Mucosa of gallbladder (tissue), 1 donor: ENCODE measurements around the gene C12orf57. TPM values are rescaled to one million over a fixed set of nuclear protein-coding genes. Genes with fewer than 3 reads are reported as not detected.
A peak's percentile ranks its signal among the peaks of the same experiment; 100 is the strongest.

Experiments used
- DNase-seq: peaks from one replicate; pipeline ENCODE4 v3.0.0-alpha.2; 2020; ENCODE audit warnings: low spot score
- total RNA-seq: library from RNA; stranded (reverse); gene quantifications from one replicate; pipeline ENCODE4 v1.2.1, GENCODE V29; 2021
- donor health status: DM: no; HTN: no; CAD: no.

C12orf57 gene
- total RNA-seq, 1 donor from 2014 or later = 265 TPM

- DNase-seq = no peak
Measured at GRCh38 chr12:6964605-6965025, 20.8 kb downstream of the C12orf57 start.

- peak; percentile 91 for DNase-seq
Measured at GRCh38 chr12:6965026-6965661, 21.3 kb downstream of the C12orf57 start.

GRCh38 chr12:6965714-6966113 lies 21.9 kb downstream of the C12orf57 start:
- DNase-seq = no peak

GRCh38 chr12:6966351-6966750 lies 22.5 kb downstream of the C12orf57 start:
- DNase-seq = no peak

- no peak for DNase-seq
Measured at GRCh38 chr12:6967651-6968100, 23.9 kb downstream of the C12orf57 start.

GRCh38 chr12:6968426-6968825 lies 24.6 kb downstream of the C12orf57 start:
- DNase-seq = no peak

- no peak for DNase-seq
Measured at GRCh38 chr12:6970096-6970527, 26.3 kb downstream of the C12orf57 start.

- no peak for DNase-seq
Measured at GRCh38 chr12:6974180-6974579, 30.4 kb downstream of the C12orf57 start.

GRCh38 chr12:6975297-6976032 lies 31.6 kb downstream of the C12orf57 start:
- DNase-seq = no peak

- DNase-seq = no peak
Measured at GRCh38 chr12:6977653-6978052, 33.8 kb downstream of the C12orf57 start.

- DNase-seq = no peak
Measured at GRCh38 chr12:6978188-6978587, 34.4 kb downstream of the C12orf57 start.

GRCh38 chr12:6978611-6979011 lies 34.8 kb downstream of the C12orf57 start:
- no peak for DNase-seq

- DNase-seq = no peak
Measured at GRCh38 chr12:6979021-6979420, 35.2 kb downstream of the C12orf57 start.

GRCh38 chr12:6979453-6979852 lies 35.6 kb downstream of the C12orf57 start:
- no peak for DNase-seq

GRCh38 chr12:6980075-6980474 lies 36.3 kb downstream of the C12orf57 start:
- DNase-seq = no peak

GRCh38 chr12:6980740-6981139 lies 36.9 kb downstream of the C12orf57 start:
- DNase-seq = no peak

GRCh38 chr12:6981152-6982052 lies 37.6 kb downstream of the C12orf57 start:
- no peak for DNase-seq

GRCh38 chr12:6982532-6982931 lies 38.7 kb downstream of the C12orf57 start:
- no peak for DNase-seq

- DNase-seq = no peak
Measured at GRCh38 chr12:6987956-6988553, 44.2 kb downstream of the C12orf57 start.
